Spleen (tissue), 11 donors: Measurements from ENCODE around the gene HOXA5. TPM values are rescaled to one million over a fixed set of nuclear protein-coding genes. Genes with fewer than 3 reads are reported as not detected.

Experiments used
- DNase-seq: peaks from one replicate; pipeline ENCODE4 v3.0.0-alpha.2; 2020
- H3K27ac ChIP-seq, 8 donors: fragments of 200-600 bp; sonication (generic) in 7 of 8; 1 replicate in 4 of 8; 2 replicates in 4 of 8; pipeline versions ENCODE4 v1.5.0 to v1.8.0; 2016 to 2021; ENCODE audit warnings: inconsistent platforms in 4 of 8, mild to moderate bottlenecking in 4 of 8, moderate library complexity in 1 of 8
- H3K27me3 ChIP-seq, 7 donors: fragments of 200-600 bp; sonication (generic) in 6 of 7; replicated peaks in 1 of 7; 1 replicate in 4 of 7; 2 replicates in 3 of 7; pipeline versions ENCODE4 v1.5.0 to v1.8.0; 2016 to 2021; ENCODE audit warnings: inconsistent platforms in 3 of 7, mild to moderate bottlenecking in 1 of 7
- H3K36me3 ChIP-seq, 6 donors: fragments of 200-600 bp; sonication (generic) in 5 of 6; 1 replicate in 4 of 6; 2 replicates in 2 of 6; pipeline versions ENCODE4 v1.5.0 to v1.8.0; 2016 to 2021; ENCODE audit warnings: inconsistent platforms in 2 of 6
- H3K4me1 ChIP-seq, 6 donors: fragments of 200-600 bp; sonication (generic) in 5 of 6; 1 replicate in 3 of 6; 2 replicates in 3 of 6; pipeline versions ENCODE4 v1.5.0 to v1.8.0; 2016 to 2021; ENCODE audit warnings: inconsistent platforms in 3 of 6
- H3K4me3 ChIP-seq, 8 donors: fragments of 200-600 bp; sonication (generic) in 7 of 8; 1 replicate in 4 of 8; 2 replicates in 4 of 8; pipeline versions ENCODE4 v1.5.0 to v1.8.0; 2016 to 2021; ENCODE audit warnings: inconsistent platforms in 4 of 8, mild to moderate bottlenecking in 4 of 8, moderate library complexity in 2 of 8
- H3K9me3 ChIP-seq, 8 donors: fragments of 200-600 bp; sonication (generic) in 7 of 8; 1 replicate in 4 of 8; 2 replicates in 4 of 8; pipeline versions ENCODE4 v1.5.0 to v1.8.0; 2016 to 2021; ENCODE audit warnings: inconsistent platforms in 4 of 8
- CTCF ChIP-seq, 11 experiments: fragments of 200-600 bp in 7 of 11; fragments of 450-650 bp in 4 of 11; sonication (generic) in 4 of 11; IDR thresholded peaks in 8 of 11; conservative IDR thresholded peaks in 3 of 11; 1 replicate in 7 of 11; 2 replicates in 4 of 11; pipeline versions ENCODE4 v1.4.0 to v1.8.0; 2016 to 2021; ENCODE audit warnings: antibody characterized with exemption in 11 of 11, inconsistent platforms in 4 of 11, mild to moderate bottlenecking in 1 of 11
- POLR2A ChIP-seq, 3 donors: fragments of 450-650 bp; IDR thresholded peaks; one replicate each; pipeline ENCODE4 v1.5.1; 2017; ENCODE audit warnings: antibody characterized with exemption in 3 of 3, mild to moderate bottlenecking in 1 of 3
- POLR2AphosphoS5 ChIP-seq, 3 donors: sonication (generic); formaldehyde crosslinking; IDR thresholded peaks; one replicate each; pipeline ENCODE4 v1.5.1; 2017; ENCODE audit warnings: antibody characterized with exemption in 3 of 3
- WGBS, 5 donors: extraction: QIAGEN DNeasy Blood & Tissue Kit in 3 of 5; methylation state at CpG; one replicate each; pipeline versions ENCODE4 v1.1.5 to v1.1.7; 2013 to 2018; 5-methylcytosine and 5-hydroxymethylcytosine counted together
- intact Hi-C: fragments of 100-400 bp; cut with DNase I; formaldehyde crosslinking; loops from one replicate; pipeline ENCODE4 v1.15.0; 2023; ENCODE audit warnings: low total_unique reads
- polyA plus RNA-seq, 3 donors: library from polyadenylated mRNA; stranded (reverse); fragments of 200-250 nt; gene quantifications; one replicate each; pipeline ENCODE4 v1.2.1, GENCODE V29; 2013
- total RNA-seq, 7 donors: library from RNA; depleted of rRNA in 3 of 7; stranded (reverse); fragments of >200 nt in 3 of 7; fragmentation: NEBNext Ultra II Directional in 4 of 7; extraction: Animal tissue kit (Norgen Biotek cat#: 25700) in 4 of 7; gene quantifications; one replicate each; pipeline versions ENCODE4 v1.1.0 to v1.2.1, GENCODE V29; 2016 to 2021
- donor health status: healthy with polysubstance abuse.
- donor health status: DM: no; HTN: no; CAD: no; lungs with moderate emphysema.
- donor health status: DM: no; HTN: no; CAD: no.
- donor health status: Bipolar disorder and iron deficiency.
- donor health status: healthy.
- donor health status: DM: no; HTN: no; CAD: no.
- donor health status: DM: yes; HTN: yes; CAD: no.

HOXA5 gene
- total and polyA plus RNA-seq, 10 donors, result 1.6 to 9.3 (median 3.3) TPM

- WGBS, 5 donors, result 20 to 30% (median 23%) methylated on average over 34 to 35 of the region's 35 CpGs
- H3K4me1 ChIP-seq, result peaks cover 10 to 91% (median 58%) of the 10 kb centered on the region in 6 donors
- TF ChIP-seq POLR2A (IDR thresholded peaks at IDR 0.05) (no peak), POLR2AphosphoS5 (IDR thresholded peaks at IDR 0.05) (peak in 1 of 3 donors; percentile 31)
- H3K27me3 ChIP-seq, result peaks cover 14 to 100% (median 93%) of the 10 kb centered on the region in 7 donors
- H3K36me3 ChIP-seq, result no peaks in the 10 kb centered on the region
- H3K9me3 ChIP-seq, result peaks cover 0 to 4% (median 0%) of the 10 kb centered on the region in 8 donors
- no peak overlapping the region for H3K4me3 ChIP-seq
- H3K27ac ChIP-seq, result no peak overlapping the region
- intact Hi-C loops, result no loop called here
- DNase-seq, result peak; percentile 69
Measured at GRCh38 chr7:27158436-27159265, 15.2 kb upstream of the HOXA5 start.

- peaks cover 19 to 100% (median 95%) of the 10 kb centered on the region in 7 donors for H3K27me3 ChIP-seq
- intact Hi-C loops, result no loop called here
Measured at GRCh38 chr7:27157702-27158431, 14.4 kb upstream of the HOXA5 start.

GRCh38 chr7:27156916-27157701, 13.6 kb upstream of the HOXA5 start:
- Histone ChIP-seq H3K27me3 (peaks cover 22 to 100% (median 99%) of the 10 kb centered on the region in 7 donors), H3K27ac (peak overlapping the region in 5 of 8 donors; percentile 70 to 82 (median 78)), H3K36me3 (no peaks in the 10 kb centered on the region), H3K9me3 (peaks cover 0 to 4% (median 0%) of the 10 kb centered on the region in 8 donors), H3K4me3 (peak overlapping the region in 7 of 8 donors; percentile 16 to 67 (median 37)), H3K4me1 (peaks cover 13 to 92% (median 65%) of the 10 kb centered on the region in 6 donors)
- TF ChIP-seq POLR2A (IDR thresholded peaks at IDR 0.05) (no peak), POLR2AphosphoS5 (IDR thresholded peaks at IDR 0.05) (no peak), CTCF (IDR thresholded peaks at IDR 0.05 in 8 of 11, conservative IDR thresholded peaks at IDR 0.05 in 3 of 11) (no peak)
- peak; percentile 70 for DNase-seq
- intact Hi-C loops, result no loop called here
- WGBS, 5 donors, result 9 to 14% (median 11%) methylated on average over 19 to 30 of the region's 30 CpGs

More at GRCh38 chr7:27157702-27158431, 14.4 kb upstream of the HOXA5 start:
- DNase-seq, result no peak
- WGBS, 5 donors, result 12 to 23% (median 14%) methylated on average over 30 of the region's 30 CpGs
- TF ChIP-seq POLR2A (IDR thresholded peaks at IDR 0.05) (no peak), POLR2AphosphoS5 (IDR thresholded peaks at IDR 0.05) (no peak), CTCF (IDR thresholded peaks at IDR 0.05 in 8 of 11, conservative IDR thresholded peaks at IDR 0.05 in 3 of 11) (no peak)
- peaks cover 0 to 4% (median 0%) of the 10 kb centered on the region in 8 donors for H3K9me3 ChIP-seq
- H3K4me1 ChIP-seq, result peaks cover 10 to 86% (median 58%) of the 10 kb centered on the region in 6 donors
- no peak overlapping the region for H3K27ac ChIP-seq
- H3K4me3 ChIP-seq, result peak overlapping the region in 1 of 8 donors; percentile 7
- no peaks in the 10 kb centered on the region for H3K36me3 ChIP-seq

GRCh38 chr7:27156508-27156898, 13.0 kb upstream of the HOXA5 start, which contains the start of gene HOXA7:
TSS of gene HOXA7 (minus strand) at chr7:27156675. CDS start at chr7:27156545, 130 bp downstream.
- peaks cover 24 to 100% (median 99%) of the 10 kb centered on the region in 7 donors for H3K27me3 ChIP-seq
- DNase-seq, result peak; percentile 74
- WGBS, 5 donors, result 1 to 3% (median 2%) methylated on average over 20 to 33 of the region's 33 CpGs
- peak within 1 kb of the TSS in 7 of 8 donors; percentile 24 to 67 (median 37) for H3K4me3 ChIP-seq
- intact Hi-C loops, result no loop called here
- TF ChIP-seq POLR2A (IDR thresholded peaks at IDR 0.05) (no peak), CTCF (IDR thresholded peaks at IDR 0.05 in 8 of 11, conservative IDR thresholded peaks at IDR 0.05 in 3 of 11) (no peak), POLR2AphosphoS5 (IDR thresholded peaks at IDR 0.05) (peak; percentile 35 to 72 (median 62))
- H3K4me1 ChIP-seq, result peaks cover 14 to 92% (median 68%) of the 10 kb centered on the region in 6 donors
- H3K27ac ChIP-seq, result peak within 1 kb of the TSS in 7 of 8 donors; percentile 47 to 82 (median 78)
- no peaks in the 10 kb centered on the region for H3K36me3 ChIP-seq
- H3K9me3 ChIP-seq, result peaks cover 0 to 4% (median 0%) of the 10 kb centered on the region in 8 donors
